ENCODE results near the gene KIF20B. TPM values are rescaled to one million over a fixed set of nuclear protein-coding genes. Genes with fewer than 3 reads are reported as not detected.
"Not testable (repeated sequence)": the region's sequence is repeated elsewhere in the genome, so short reads cannot be mapped to it uniquely, and the experiment has no call there.

The KIF20B gene
- total RNA-seq, 2 donors from 2014 or later = 13.6 to 32.0 TPM

GRCh38 chr10:89813546-89813945 lies 112.2 kb downstream of the KIF20B start:
- no peak for DNase-seq
- Histone ChIP-seq H3K27me3 (no peaks in the 10 kb centered on the region), H3K4me1 (no peaks in the 10 kb centered on the region), H3K9me3 (no peaks in the 10 kb centered on the region), H3K36me3 (no peaks in the 10 kb centered on the region), H3K27ac (no peak overlapping the region), H3K4me3 (no peak overlapping the region), H3K9ac (ENCODE audit: low read depth in 2 of 2, low read length in 2 of 2) (no peak overlapping the region)
- TF ChIP-seq, protein P1, sequence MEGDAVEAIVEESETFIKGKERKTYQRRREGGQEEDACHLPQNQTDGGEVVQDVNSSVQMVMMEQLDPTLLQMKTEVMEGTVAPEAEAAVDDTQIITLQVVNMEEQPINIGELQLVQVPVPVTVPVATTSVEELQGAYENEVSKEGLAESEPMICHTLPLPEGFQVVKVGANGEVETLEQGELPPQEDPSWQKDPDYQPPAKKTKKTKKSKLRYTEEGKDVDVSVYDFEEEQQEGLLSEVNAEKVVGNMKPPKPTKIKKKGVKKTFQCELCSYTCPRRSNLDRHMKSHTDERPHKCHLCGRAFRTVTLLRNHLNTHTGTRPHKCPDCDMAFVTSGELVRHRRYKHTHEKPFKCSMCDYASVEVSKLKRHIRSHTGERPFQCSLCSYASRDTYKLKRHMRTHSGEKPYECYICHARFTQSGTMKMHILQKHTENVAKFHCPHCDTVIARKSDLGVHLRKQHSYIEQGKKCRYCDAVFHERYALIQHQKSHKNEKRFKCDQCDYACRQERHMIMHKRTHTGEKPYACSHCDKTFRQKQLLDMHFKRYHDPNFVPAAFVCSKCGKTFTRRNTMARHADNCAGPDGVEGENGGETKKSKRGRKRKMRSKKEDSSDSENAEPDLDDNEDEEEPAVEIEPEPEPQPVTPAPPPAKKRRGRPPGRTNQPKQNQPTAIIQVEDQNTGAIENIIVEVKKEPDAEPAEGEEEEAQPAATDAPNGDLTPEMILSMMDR (IDR thresholded peaks at IDR 0.05) = no peak
- intact Hi-C loops (cut with DNase I) = no loop called here

DNA sequence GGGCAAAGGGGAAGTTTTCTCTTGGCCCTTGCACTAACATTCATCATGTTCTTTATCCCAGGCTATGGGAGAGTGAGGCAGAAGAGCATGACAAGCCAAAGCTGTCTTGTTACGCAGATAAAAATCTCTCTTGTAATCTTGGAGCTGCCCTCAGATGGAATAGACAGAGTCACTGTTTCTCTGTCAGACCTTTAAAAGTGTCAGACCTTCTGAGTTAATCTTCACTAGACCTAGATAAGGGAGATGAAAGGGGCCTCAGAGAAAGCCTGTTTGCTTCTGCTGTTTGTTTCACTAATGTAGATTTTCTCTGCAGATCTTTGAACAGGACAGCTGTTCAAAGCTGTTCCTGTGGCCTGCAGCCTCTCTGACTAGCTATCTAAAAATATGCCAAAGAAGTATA lies 112.9 kb downstream of the KIF20B start:
- H3K36me3 ChIP-seq = no peaks in the 10 kb centered on the region
- no peak overlapping the region for H3K9ac ChIP-seq (ENCODE audit: low read depth in 2 of 2, low read length in 2 of 2)
- no peaks in the 10 kb centered on the region for H3K27me3 ChIP-seq
- H3K27ac ChIP-seq = no peak overlapping the region
- no peaks in the 10 kb centered on the region for H3K9me3 ChIP-seq
- no peak overlapping the region for H3K4me3 ChIP-seq
- no peaks in the 10 kb centered on the region for H3K4me1 ChIP-seq
- no peak for DNase-seq
- intact Hi-C loops (cut with DNase I) = no loop called here
- TF ChIP-seq, protein P1 (IDR thresholded peaks at IDR 0.05) = no peak

DNA sequence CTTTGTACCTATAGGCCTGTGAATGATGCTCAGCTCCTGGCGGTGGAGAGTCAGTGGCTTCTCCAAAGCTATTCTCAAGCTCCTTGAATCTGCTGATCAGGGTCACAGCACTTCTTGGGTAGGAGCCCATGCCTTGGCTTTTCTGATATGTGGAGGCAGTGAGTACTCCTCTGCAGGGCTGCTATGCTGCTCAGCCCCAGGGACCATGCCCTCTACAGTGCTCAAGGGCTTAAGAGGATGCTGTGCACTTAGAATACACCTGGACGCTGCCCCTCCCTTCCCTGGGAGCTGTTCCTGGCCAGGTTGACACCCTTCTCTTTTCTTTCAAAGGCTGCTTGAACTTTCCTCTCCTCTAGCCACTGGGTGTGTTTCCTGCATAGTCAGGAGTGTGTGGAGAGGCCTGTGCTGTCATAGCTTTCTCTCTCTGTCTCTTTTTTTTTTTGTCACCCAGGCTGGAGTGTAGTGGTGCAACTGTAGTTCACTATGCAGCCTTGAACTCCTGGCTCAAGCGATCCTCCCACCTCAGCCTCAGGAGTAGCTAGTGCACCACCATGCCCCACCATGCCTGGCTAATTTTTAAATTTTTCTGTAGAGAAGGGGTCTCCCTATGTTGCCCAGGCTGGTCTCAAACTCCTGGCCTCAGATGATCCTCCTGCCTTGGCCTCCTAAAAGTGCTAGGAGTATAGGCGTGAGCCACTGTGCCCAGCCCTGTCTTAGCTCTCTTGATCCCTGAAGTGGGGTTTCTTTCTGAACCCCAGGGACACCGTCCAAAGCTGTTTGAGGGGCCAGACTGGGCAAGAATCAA lies 113.9 kb downstream of the KIF20B start:
- DNase-seq = no peak
- H3K9ac ChIP-seq (ENCODE audit: low read depth in 2 of 2, low read length in 2 of 2) = no peak overlapping the region
- H3K4me3 ChIP-seq = no peak overlapping the region
- H3K27ac ChIP-seq = no peak overlapping the region
- intact Hi-C loops (cut with DNase I) = no loop called here
- H3K36me3 ChIP-seq = no peaks in the 10 kb centered on the region
- TF ChIP-seq, protein P1 (IDR thresholded peaks at IDR 0.05) = no peak
- no peaks in the 10 kb centered on the region for H3K4me1 ChIP-seq
- no peaks in the 10 kb centered on the region for H3K9me3 ChIP-seq
- no peaks in the 10 kb centered on the region for H3K27me3 ChIP-seq

DNA sequence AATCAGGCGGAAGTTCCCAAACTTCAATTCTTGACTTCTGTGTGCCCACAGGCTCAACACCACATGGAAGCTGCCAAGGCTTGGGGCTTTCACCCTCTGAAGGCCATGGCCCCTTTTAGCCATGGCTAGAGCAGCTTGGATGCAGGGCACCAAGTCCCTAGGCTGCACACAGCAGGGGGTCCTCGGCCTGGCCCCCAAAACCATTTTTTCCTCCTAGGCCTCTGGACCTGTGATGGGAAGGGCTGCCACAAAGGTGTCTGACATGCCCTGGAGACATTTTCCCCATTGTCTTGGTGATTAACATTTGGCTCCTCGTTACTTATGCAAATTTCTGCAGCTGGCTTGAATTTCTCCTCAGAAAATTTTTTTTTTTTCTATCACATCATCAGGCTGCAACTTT lies 117.6 kb downstream of the KIF20B start:
- DNase-seq; H3K36me3 ChIP-seq; H3K4me1 ChIP-seq; H3K4me3 ChIP-seq; intact Hi-C loops (cut with DNase I); H3K27ac ChIP-seq; H3K27me3 ChIP-seq; H3K9ac ChIP-seq (ENCODE audit: low read depth in 2 of 2, low read length in 2 of 2); H3K9me3 ChIP-seq: not testable (repeated sequence)

Other genes starting within 250 kb of the KIF20B start
- gene SLC16A12, start 166.0 kb upstream of the KIF20B start, total RNA-seq = under 1 TPM; 0.20 to 0.24 TPM
- 10 to 100 TPM; 22.8 to 55.4 TPM for gene PANK1, start 56.3 kb upstream of the KIF20B start, total RNA-seq